ENCODE measurements around the gene FRK. TPM values are rescaled to one million over a fixed set of nuclear protein-coding genes. Genes with fewer than 3 reads are reported as not detected.
"Not testable (repeated sequence)": the region's sequence is repeated elsewhere in the genome, so short reads cannot be mapped to it uniquely, and the experiment has no call there.

The FRK gene
- total RNA-seq, 6 experiments from 2014 or later, result 0.02 to 0.03 (median 0.02) TPM; not detected in 1

GRCh38 chr6:115934145-115934544, 126.5 kb downstream of the FRK start:
- H3K9me3 Mint-ChIP-seq, result peaks cover 3% of the 10 kb centered on the region
- no peaks in the 10 kb centered on the region for H3K4me1 Mint-ChIP-seq (ENCODE audit: low read depth)
- no peaks in the 10 kb centered on the region for H3K36me3 Mint-ChIP-seq (ENCODE audit: low read depth)
- peaks cover 3% of the 10 kb centered on the region; the same call in 1 of the 2 replicates for H3K27me3 Mint-ChIP-seq (ENCODE audit: insufficient read depth)
- TF ChIP-seq CTCF (IDR thresholded peaks at IDR 0.05), result no peak
- H3K4me3 Mint-ChIP-seq, result no peak overlapping the region
- no peak overlapping the region for H3K27ac Mint-ChIP-seq
- DNase-seq, result no peak

- Mint-ChIP-seq H3K27ac (no peak overlapping the region), H3K27me3 (ENCODE audit: insufficient read depth) (peaks cover 3% of the 10 kb centered on the region; the same call in 1 of the 2 replicates), H3K36me3 (ENCODE audit: low read depth) (no peaks in the 10 kb centered on the region), H3K9me3 (peaks cover 10% of the 10 kb centered on the region), H3K4me3 (no peak overlapping the region), H3K4me1 (ENCODE audit: low read depth) (no peaks in the 10 kb centered on the region)
- TF ChIP-seq CTCF (IDR thresholded peaks at IDR 0.05), result no peak
- DNase-seq, result no peak
Observed at GRCh38 chr6:115932481-115932880, 128.2 kb downstream of the FRK start.

DNA sequence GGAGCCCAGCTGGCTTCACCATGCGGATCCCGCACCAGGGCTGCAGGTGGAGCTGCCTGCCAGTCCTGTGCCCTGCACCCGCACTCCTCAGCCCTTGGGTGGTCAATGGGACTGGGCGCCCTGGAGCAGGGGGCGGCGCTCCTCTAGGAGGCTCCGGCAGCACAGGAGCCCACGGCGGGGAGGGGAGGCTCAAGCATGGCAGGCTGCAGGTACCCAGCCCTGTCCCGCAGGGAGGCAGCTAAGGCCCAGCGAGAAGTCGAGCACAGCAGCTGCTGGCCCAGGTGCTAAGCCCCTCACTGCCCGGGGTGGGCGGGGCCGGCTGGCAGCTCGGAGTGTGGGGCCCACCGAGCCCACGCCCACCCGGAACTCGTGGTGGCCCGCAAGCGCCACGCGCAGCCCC, 132.7 kb downstream of the FRK start:
- not testable (repeated sequence) for H3K36me3 Mint-ChIP-seq (ENCODE audit: low read depth); H3K9me3 Mint-ChIP-seq; H3K27ac Mint-ChIP-seq; H3K27me3 Mint-ChIP-seq (ENCODE audit: insufficient read depth); DNase-seq; H3K4me1 Mint-ChIP-seq (ENCODE audit: low read depth); H3K4me3 Mint-ChIP-seq

DNA sequence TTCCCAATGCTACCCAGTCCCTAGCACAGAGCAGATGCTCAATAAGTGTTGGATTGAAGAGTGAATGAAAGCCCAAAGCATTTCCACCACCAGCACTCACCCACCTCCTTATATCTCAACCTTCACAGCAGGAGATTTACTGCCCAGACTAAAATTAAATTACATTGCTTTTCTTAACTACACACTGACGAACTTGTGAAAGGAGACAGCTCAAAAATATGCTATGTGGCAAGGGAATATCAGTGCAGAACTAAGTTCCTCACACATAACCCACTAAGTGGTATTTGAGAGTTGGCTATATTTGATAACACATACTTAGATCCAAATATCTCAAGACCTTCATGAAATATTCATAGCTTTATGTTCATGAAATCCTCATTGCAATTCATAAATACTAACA, 137.7 kb downstream of the FRK start:
- Mint-ChIP-seq H3K27me3 (ENCODE audit: insufficient read depth) (peaks cover 2% of the 10 kb centered on the region), H3K4me1 (ENCODE audit: low read depth) (no peaks in the 10 kb centered on the region), H3K27ac (no peak overlapping the region), H3K36me3 (ENCODE audit: low read depth) (no peaks in the 10 kb centered on the region), H3K9me3 (no peaks in the 10 kb centered on the region), H3K4me3 (no peak overlapping the region)
- DNase-seq, result no peak
- no peak for TF ChIP-seq CTCF (IDR thresholded peaks at IDR 0.05)

DNA sequence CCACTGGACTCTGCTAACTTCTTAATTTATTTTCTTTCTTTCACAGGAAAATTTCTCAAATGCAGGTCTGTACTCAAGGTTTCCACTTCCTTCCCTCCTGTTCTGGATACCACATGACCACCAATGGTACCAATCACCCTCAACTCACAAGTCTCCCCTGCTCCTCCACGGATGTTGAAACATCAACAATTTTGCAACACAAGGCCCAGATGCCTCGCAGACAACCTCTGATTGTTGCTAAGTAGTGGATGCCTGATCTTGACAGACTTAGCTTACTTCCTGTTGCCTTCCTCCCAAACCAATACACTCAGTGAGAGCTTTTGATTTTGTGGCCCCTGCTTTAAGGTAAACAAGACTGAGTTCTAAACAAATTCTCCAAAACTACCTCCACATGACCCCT, 146.6 kb downstream of the FRK start:
- no peaks in the 10 kb centered on the region for H3K9me3 Mint-ChIP-seq
- TF ChIP-seq CTCF (IDR thresholded peaks at IDR 0.05), result no peak
- H3K36me3 Mint-ChIP-seq (ENCODE audit: low read depth), result no peaks in the 10 kb centered on the region
- no peak overlapping the region for H3K27ac Mint-ChIP-seq
- no peak for DNase-seq
- no peak overlapping the region for H3K4me3 Mint-ChIP-seq
- H3K4me1 Mint-ChIP-seq (ENCODE audit: low read depth), result no peaks in the 10 kb centered on the region
- H3K27me3 Mint-ChIP-seq (ENCODE audit: insufficient read depth), result peaks cover 2% of the 10 kb centered on the region; the same call in 1 of the 2 replicates

DNA sequence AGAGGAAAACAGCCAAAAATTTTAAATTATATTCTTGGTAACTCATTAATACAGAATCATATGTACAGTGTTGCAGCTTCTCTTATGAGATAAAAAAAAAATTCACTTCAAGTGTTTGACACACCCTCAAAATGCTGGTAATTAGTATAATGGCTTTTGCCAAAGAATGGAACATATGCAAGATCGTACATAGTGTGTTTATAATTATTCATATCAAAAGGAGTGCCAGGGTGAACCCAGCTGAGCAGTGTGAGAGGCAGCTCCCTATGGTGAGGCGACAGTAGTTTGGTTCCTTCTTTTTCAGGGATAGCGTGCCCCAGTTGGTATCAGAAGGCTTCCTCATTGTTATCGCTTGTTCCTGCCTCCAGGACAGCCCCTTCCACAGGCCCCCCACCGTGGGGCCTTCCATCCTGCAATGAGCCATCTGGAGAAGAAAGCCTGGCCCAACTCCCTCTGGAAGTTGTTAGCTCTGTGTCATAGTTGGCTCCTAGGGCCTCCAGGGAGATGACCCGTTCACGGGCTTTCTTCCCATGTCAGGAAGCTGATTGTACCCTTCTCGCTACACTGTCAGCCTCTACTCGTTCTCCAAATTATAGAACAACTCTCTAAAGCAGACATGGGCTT, 150.7 kb downstream of the FRK start:
- H3K4me1 Mint-ChIP-seq (ENCODE audit: low read depth), result no peaks in the 10 kb centered on the region
- H3K27ac Mint-ChIP-seq, result no peak overlapping the region
- no peak for TF ChIP-seq CTCF (IDR thresholded peaks at IDR 0.05)
- H3K27me3 Mint-ChIP-seq (ENCODE audit: insufficient read depth), result peaks cover 3% of the 10 kb centered on the region; the same call in 1 of the 2 replicates
- H3K36me3 Mint-ChIP-seq (ENCODE audit: low read depth), result no peaks in the 10 kb centered on the region
- no peak overlapping the region for H3K4me3 Mint-ChIP-seq
- DNase-seq, result no peak
- H3K9me3 Mint-ChIP-seq, result no peaks in the 10 kb centered on the region

Data from HFFc6 (cell line).